ENCODE data around the gene HERPUD2. TPM values are rescaled to one million over a fixed set of nuclear protein-coding genes. Genes with fewer than 3 reads are reported as not detected.

Gene HERPUD2
- polyA plus RNA-seq, 1 of the 3 experiments (the other 2 are of a cell fraction), result 39.2 TPM

DNA sequence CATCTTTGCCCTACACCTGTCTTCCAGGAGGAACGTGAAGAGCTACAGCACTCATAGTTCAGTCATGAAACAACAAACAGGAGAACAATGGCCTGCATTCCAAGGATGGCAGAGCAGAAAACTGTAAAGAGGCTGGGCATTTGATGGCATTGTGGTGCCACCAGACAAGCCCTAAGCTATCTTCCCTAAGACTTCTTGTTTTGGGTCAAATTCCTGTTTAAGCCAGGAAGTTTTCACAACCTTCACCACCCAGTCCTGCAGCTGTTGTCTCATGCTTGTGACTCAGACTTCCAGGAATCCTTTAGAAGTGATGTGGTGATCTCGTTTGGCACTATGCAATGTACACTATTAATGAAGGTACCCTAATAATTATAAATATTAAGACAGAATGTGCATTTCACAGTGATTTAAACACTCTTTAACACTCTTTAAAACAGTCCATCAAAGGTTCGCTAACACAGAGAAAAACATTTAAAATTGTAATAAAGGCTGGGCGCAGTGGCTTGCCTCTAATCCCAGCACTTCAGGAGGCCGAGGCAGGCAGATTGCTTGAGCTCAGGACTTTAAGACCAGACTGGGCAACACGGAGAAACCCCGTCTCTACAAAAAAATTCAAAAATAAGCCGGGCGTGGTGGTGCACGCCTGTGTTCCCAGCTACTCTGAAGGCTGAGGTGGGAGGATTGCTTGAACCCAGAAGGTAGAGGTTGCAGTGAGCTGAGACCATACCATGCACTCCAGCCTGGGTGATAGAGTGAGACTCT is 2.7 kb upstream of the HERPUD2 start (continued):
- TF ChIP-seq, protein P1, sequence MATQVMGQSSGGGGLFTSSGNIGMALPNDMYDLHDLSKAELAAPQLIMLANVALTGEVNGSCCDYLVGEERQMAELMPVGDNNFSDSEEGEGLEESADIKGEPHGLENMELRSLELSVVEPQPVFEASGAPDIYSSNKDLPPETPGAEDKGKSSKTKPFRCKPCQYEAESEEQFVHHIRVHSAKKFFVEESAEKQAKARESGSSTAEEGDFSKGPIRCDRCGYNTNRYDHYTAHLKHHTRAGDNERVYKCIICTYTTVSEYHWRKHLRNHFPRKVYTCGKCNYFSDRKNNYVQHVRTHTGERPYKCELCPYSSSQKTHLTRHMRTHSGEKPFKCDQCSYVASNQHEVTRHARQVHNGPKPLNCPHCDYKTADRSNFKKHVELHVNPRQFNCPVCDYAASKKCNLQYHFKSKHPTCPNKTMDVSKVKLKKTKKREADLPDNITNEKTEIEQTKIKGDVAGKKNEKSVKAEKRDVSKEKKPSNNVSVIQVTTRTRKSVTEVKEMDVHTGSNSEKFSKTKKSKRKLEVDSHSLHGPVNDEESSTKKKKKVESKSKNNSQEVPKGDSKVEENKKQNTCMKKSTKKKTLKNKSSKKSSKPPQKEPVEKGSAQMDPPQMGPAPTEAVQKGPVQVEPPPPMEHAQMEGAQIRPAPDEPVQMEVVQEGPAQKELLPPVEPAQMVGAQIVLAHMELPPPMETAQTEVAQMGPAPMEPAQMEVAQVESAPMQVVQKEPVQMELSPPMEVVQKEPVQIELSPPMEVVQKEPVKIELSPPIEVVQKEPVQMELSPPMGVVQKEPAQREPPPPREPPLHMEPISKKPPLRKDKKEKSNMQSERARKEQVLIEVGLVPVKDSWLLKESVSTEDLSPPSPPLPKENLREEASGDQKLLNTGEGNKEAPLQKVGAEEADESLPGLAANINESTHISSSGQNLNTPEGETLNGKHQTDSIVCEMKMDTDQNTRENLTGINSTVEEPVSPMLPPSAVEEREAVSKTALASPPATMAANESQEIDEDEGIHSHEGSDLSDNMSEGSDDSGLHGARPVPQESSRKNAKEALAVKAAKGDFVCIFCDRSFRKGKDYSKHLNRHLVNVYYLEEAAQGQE (IDR thresholded peaks at IDR 0.05; ENCODE audit: low read depth, low read length), result no peak
- TF ChIP-seq FOSL2 (IDR thresholded peaks at IDR 0.05; ENCODE audit: borderline replicate concordance, low read depth), result peak; percentile 57; the same call in 1 of the 2 replicates
- no peak for TF ChIP-seq EZH2phosphoT487 (IDR thresholded peaks at IDR 0.05; ENCODE audit: borderline replicate concordance, low read depth)
- TF ChIP-seq NFIC (IDR thresholded peaks at IDR 0.05; ENCODE audit: borderline replicate concordance), result 0 out of 2 replicates have a peak, but pooled peaks have one; percentile 13
- TF ChIP-seq, protein P2, sequence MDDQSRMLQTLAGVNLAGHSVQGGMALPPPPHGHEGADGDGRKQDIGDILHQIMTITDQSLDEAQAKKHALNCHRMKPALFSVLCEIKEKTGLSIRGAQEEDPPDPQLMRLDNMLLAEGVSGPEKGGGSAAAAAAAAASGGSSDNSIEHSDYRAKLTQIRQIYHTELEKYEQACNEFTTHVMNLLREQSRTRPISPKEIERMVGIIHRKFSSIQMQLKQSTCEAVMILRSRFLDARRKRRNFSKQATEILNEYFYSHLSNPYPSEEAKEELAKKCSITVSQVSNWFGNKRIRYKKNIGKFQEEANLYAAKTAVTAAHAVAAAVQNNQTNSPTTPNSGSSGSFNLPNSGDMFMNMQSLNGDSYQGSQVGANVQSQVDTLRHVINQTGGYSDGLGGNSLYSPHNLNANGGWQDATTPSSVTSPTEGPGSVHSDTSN (IDR thresholded peaks at IDR 0.05), result no peak
- TF ChIP-seq GATA2 (CRISPR knock-in tag; IDR thresholded peaks at IDR 0.05), result no peak
- peak; percentile 56 for TF ChIP-seq TCF12 (IDR thresholded peaks at IDR 0.05)
- TF ChIP-seq RXRA (IDR thresholded peaks at IDR 0.05; ENCODE audit: borderline replicate concordance, low read depth), result no peak
- TF ChIP-seq, protein P3, sequence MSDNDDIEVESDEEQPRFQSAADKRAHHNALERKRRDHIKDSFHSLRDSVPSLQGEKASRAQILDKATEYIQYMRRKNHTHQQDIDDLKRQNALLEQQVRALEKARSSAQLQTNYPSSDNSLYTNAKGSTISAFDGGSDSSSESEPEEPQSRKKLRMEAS (IDR thresholded peaks at IDR 0.05; ENCODE audit: low read depth), result no peak

DNA sequence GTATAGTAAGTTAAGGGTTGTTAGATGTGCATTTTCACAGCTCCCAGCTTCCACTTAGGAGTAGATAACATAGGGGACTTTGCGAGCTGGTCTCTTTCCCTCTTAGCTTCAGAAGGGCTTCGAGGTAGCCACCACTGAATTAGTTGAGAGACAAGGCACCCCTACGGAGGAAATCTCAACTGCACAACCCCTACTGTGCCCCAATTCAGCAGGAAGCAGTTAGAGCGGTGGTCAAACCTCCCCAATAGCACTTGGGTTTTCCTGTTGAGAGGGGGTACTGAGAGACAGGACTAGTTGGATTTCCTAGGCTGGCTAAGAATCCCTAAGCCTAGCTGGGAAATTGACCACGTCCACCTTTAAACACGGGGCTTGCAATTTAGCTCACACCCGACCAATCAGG is 1.1 kb upstream of the HERPUD2 start:
- ChIA-PET POLR2A (interaction anchor here (1.3 to 3.1 kb wide), 3 partner anchors 14 to 107 kb away, joined by 3 to 27 read pairs (median 5); partner anchors contain the start of gene SEPTIN7), CTCF (interaction anchor here (1.1 to 8.6 kb wide), 8 partner anchors 12 to 289 kb away, joined by 3 to 104 read pairs (median 6); partner anchors contain the start of gene SEPTIN7)
- H3K9me3 ChIP-seq, result no peaks in the 10 kb centered on the region
- peak overlapping the region; percentile 92 to 100 for H3K4me3 ChIP-seq (ENCODE audit: low read depth in 2 of 2, low read length in 1 of 2)
- H3K27ac ChIP-seq (ENCODE audit: low read depth in 2 of 2, low read length in 1 of 2), result no peak overlapping the region
- peaks cover 14 to 37% of the 10 kb centered on the region in 2 experiments; a peak in 3 of 4 replicates for H3K4me1 ChIP-seq (ENCODE audit: control insufficient read depth in 1 of 2, insufficient read depth in 2 of 2, low read depth in 1 of 2, low read length in 1 of 2)
- no peak for TF ChIP-seq YY1 (IDR thresholded peaks at IDR 0.05; ENCODE audit: low read depth)
- TF ChIP-seq, protein P4, sequence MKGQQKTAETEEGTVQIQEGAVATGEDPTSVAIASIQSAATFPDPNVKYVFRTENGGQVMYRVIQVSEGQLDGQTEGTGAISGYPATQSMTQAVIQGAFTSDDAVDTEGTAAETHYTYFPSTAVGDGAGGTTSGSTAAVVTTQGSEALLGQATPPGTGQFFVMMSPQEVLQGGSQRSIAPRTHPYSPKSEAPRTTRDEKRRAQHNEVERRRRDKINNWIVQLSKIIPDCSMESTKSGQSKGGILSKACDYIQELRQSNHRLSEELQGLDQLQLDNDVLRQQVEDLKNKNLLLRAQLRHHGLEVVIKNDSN (IDR thresholded peaks at IDR 0.05; ENCODE audit: borderline replicate concordance, low read depth), result no peak
- peaks cover 47% of the 10 kb centered on the region for H3K79me2 ChIP-seq (ENCODE audit: insufficient read depth)
- peak overlapping the region; percentile 96; the same call in 1 of the 2 replicates for H3K9ac ChIP-seq
- H3F3A ChIP-seq (replicated peaks; ENCODE audit: insufficient read depth), result peaks cover 4% of the 10 kb centered on the region
- H4K20me1 ChIP-seq (ENCODE audit: insufficient read depth), result peaks cover 5% of the 10 kb centered on the region; the same call in 1 of the 2 replicates
- 89% methylated on average over 7 of the region's 7 CpGs for WGBS (ENCODE audit: low lambda C conversion rate)
- H3K36me3 ChIP-seq (replicated peaks in 1 of 2; ENCODE audit: control insufficient read depth in 1 of 2, insufficient read depth in 2 of 2, low read length in 1 of 2), result peaks cover 12 to 35% of the 10 kb centered on the region in 2 experiments
- H3K4me2 ChIP-seq, result peak overlapping the region; percentile 98
- H3K9me2 ChIP-seq, result no peaks in the 10 kb centered on the region
- H3K27me3 ChIP-seq (ENCODE audit: insufficient read depth), result no peaks in the 10 kb centered on the region
- 0 out of 2 replicates have a peak overlapping the region, but pooled peaks have one; percentile 99 for H2AFZ ChIP-seq (ENCODE audit: low read depth)
- no peak for DNase-seq
